Measurements from ENCODE around the gene RNU7-1. TPM values are rescaled to one million over a fixed set of nuclear protein-coding genes. Genes with fewer than 3 reads are reported as not detected.

RNU7-1 gene
- total and polyA plus RNA-seq, 2 donors (not counting 1 experiment from before 2014, with no cell fraction given): not detected

- peak overlapping the region; percentile 98 for H3K27ac Mint-ChIP-seq
- H3K4me1 Mint-ChIP-seq: peaks cover 68% of the 10 kb centered on the region
- no peaks in the 10 kb centered on the region for H3K27me3 Mint-ChIP-seq
- H3K4me1 ChIP-seq (ENCODE audit: control insufficient read depth in 2 of 2, insufficient read depth in 2 of 2, low read length in 2 of 2): peaks cover 64 to 71% of the 10 kb centered on the region in 2 donors
- POLR2A ChIA-PET: interaction anchor here (1.6 to 18.2 kb wide), 2 partner anchors 19 to 37 kb away, joined by 9 to 662 read pairs; partner anchors contain the start of genes C12orf57, PTPN6 and RNU7-1
- H3K4me2 ChIP-seq (replicated peaks; ENCODE audit: low read depth, low read length, poor library complexity, severe bottlenecking): peak overlapping the region; percentile 92
- H3K9me3 Mint-ChIP-seq (ENCODE audit: insufficient read depth): no peaks in the 10 kb centered on the region
- H2AFZ ChIP-seq (ENCODE audit: insufficient read depth, low read depth, low read length, poor library complexity, severe bottlenecking): no peak overlapping the region
- H3K79me2 ChIP-seq (ENCODE audit: control insufficient read depth, insufficient read depth, low read length): peaks cover 36% of the 10 kb centered on the region
- H3K9ac ChIP-seq (ENCODE audit: low read length): no peak overlapping the region
- no peak overlapping the region for H3K4me3 Mint-ChIP-seq
- CTCF ChIA-PET: interaction anchor here (9.9 to 13.5 kb wide), 3 partner anchors 18 to 92 kb away, joined by 110 to 944 read pairs (median 119); partner anchors contain the start of genes C12orf57, PTPN6, RNU7-1 and SPSB2
- H3K36me3 ChIP-seq (replicated peaks in 1 of 2; ENCODE audit: control extremely low read depth in 1 of 2, control insufficient read depth in 1 of 2, extremely low read depth in 1 of 2, insufficient read depth in 2 of 2, low read length in 1 of 2): peaks cover 0 to 69% of the 10 kb centered on the region in 2 experiments
- H3K27me3 ChIP-seq (replicated peaks in 1 of 4; ENCODE audit: control extremely low read depth in 1 of 4, control insufficient read depth in 3 of 4, insufficient read depth in 4 of 4, low read length in 3 of 4): no peaks in the 10 kb centered on the region
- H3K4me3 ChIP-seq (ENCODE audit: control extremely low read depth in 1 of 5, extremely low read depth in 1 of 5, insufficient read depth in 1 of 5, low read depth in 2 of 5, low read length in 4 of 5): no peak overlapping the region
- intact Hi-C loops (cut with micrococcal nuclease): no loop called here
- no peak for DNase-seq
- ATAC-seq (ENCODE audit: low read depth): no peak
- peaks cover 7% of the 10 kb centered on the region for H4K20me1 ChIP-seq (ENCODE audit: control insufficient read depth, insufficient read depth, low read length, poor library complexity, severe bottlenecking)
- H3K9me3 ChIP-seq (ENCODE audit: control extremely low read depth in 1 of 3, control insufficient read depth in 2 of 3, insufficient read depth in 1 of 3, low read length in 2 of 3): no peaks in the 10 kb centered on the region
- TF ChIP-seq EZH2 (IDR thresholded peaks at IDR 0.05; ENCODE audit: borderline replicate concordance, insufficient read depth, low read depth, low read length, poor library complexity, severe bottlenecking): no peak
- TF ChIP-seq, protein P1, sequence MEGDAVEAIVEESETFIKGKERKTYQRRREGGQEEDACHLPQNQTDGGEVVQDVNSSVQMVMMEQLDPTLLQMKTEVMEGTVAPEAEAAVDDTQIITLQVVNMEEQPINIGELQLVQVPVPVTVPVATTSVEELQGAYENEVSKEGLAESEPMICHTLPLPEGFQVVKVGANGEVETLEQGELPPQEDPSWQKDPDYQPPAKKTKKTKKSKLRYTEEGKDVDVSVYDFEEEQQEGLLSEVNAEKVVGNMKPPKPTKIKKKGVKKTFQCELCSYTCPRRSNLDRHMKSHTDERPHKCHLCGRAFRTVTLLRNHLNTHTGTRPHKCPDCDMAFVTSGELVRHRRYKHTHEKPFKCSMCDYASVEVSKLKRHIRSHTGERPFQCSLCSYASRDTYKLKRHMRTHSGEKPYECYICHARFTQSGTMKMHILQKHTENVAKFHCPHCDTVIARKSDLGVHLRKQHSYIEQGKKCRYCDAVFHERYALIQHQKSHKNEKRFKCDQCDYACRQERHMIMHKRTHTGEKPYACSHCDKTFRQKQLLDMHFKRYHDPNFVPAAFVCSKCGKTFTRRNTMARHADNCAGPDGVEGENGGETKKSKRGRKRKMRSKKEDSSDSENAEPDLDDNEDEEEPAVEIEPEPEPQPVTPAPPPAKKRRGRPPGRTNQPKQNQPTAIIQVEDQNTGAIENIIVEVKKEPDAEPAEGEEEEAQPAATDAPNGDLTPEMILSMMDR (IDR thresholded peaks at IDR 0.05): no peak
- WGBS (ENCODE audit: insufficient coverage): 91% methylated on average over 28 of the region's 32 CpGs
- peak overlapping the region; percentile 95 to 99 for H3K27ac ChIP-seq (ENCODE audit: low read length in 2 of 2)
These were observed 19.6 kb downstream of the RNU7-1 start for GRCh38 chr12:6963016-6963731.

All from B cell (primary cell).